Thyroid gland (tissue), 4 donors: ENCODE results near the gene RRAD. TPM values are rescaled to one million over a fixed set of nuclear protein-coding genes. Genes with fewer than 3 reads are reported as not detected.
A peak's percentile ranks its signal among the peaks of the same experiment; 100 is the strongest.
"Not testable (repeated sequence)": the region's sequence is repeated elsewhere in the genome, so short reads cannot be mapped to it uniquely, and the experiment has no call there.

Experiments used
- DNase-seq, 2 donors: peaks; one replicate each; pipeline ENCODE4 v3.0.0-alpha.2; 2019
- H3K27ac ChIP-seq, 3 donors: fragments of 200-600 bp; sonication (generic); 1 replicate in 2 of 3; 2 replicates in 1 of 3; pipeline ENCODE4 v1.5.1; 2016 to 2019; ENCODE audit warnings: mild to moderate bottlenecking in 1 of 3, moderate library complexity in 1 of 3
- H3K27me3 ChIP-seq: fragments of 200-600 bp; sonication (generic); one replicate; pipeline ENCODE4 v1.5.1; 2019
- H3K36me3 ChIP-seq, 2 donors: fragments of 200-600 bp; sonication (generic); one replicate each; pipeline ENCODE4 v1.5.1; 2016 to 2019
- H3K4me1 ChIP-seq, 2 donors: fragments of 200-600 bp; sonication (generic); one replicate each; pipeline ENCODE4 v1.5.1; 2017 to 2019
- H3K4me3 ChIP-seq, 3 donors: fragments of 200-600 bp; sonication (generic); replicated peaks in 1 of 3; 1 replicate in 2 of 3; 2 replicates in 1 of 3; pipeline ENCODE4 v1.5.1; 2016; ENCODE audit warnings: mild to moderate bottlenecking in 1 of 3
- H3K9me3 ChIP-seq: fragments of 200-600 bp; sonication (generic); one replicate; pipeline ENCODE4 v1.5.1; 2017
- CTCF ChIP-seq, 6 experiments: fragments of 200-600 bp in 3 of 6; fragments of 450-650 bp in 3 of 6; sonication (generic) in 3 of 6; IDR thresholded peaks; one replicate each; pipeline ENCODE4 v1.5.1; 2016 to 2019; ENCODE audit warnings: antibody characterized with exemption in 6 of 6, mild to moderate bottlenecking in 2 of 6, inconsistent platforms in 1 of 6, moderate library complexity in 1 of 6
- POLR2A ChIP-seq, 2 donors: fragments of 450-650 bp; IDR thresholded peaks; one replicate each; pipeline ENCODE4 v1.6.1; 2017; ENCODE audit warnings: antibody characterized with exemption in 2 of 2, mild to moderate bottlenecking in 2 of 2, moderate library complexity in 1 of 2
- WGBS, 2 donors: methylation state at CpG; one replicate each; pipeline ENCODE4 v1.1.5; 2017; 5-methylcytosine and 5-hydroxymethylcytosine counted together
- intact Hi-C: fragments of 100-400 bp; cut with DNase I; formaldehyde crosslinking; loops from one replicate; pipeline ENCODE4 v1.15.1; 2023
- total RNA-seq, 4 donors: library from RNA; depleted of rRNA; stranded (reverse); fragments of >200 nt; gene quantifications; one replicate each; pipeline ENCODE4 v1.2.3, GENCODE V29; 2016

RRAD gene
- 10 to 100 TPM in 3 of 4 donors, 1 to 10 TPM in 1; 6.1 to 15.6 (median 10.9) TPM for total RNA-seq

GRCh38 chr16:66925322-66925840 is at the start of gene RRAD:
Gene RRAD (minus strand): TSS chr16:66925535. CDS start chr16:66925179, 356 bp downstream.
- TF ChIP-seq POLR2A (IDR thresholded peaks at IDR 0.05) (no peak), CTCF (IDR thresholded peaks at IDR 0.05) (no peak)
- 44 to 68% methylated on average over 10 to 16 of the region's 42 CpGs for WGBS, 2 donors
- peaks cover 31 to 74% of the 10 kb centered on the region in 2 donors for H3K4me1 ChIP-seq
- H3K4me3 ChIP-seq = peak within 1 kb of the TSS in 1 of 3 donors; percentile 25
- peak within 1 kb of the TSS; percentile 82 to 91 (median 88) for H3K27ac ChIP-seq
- H3K36me3 ChIP-seq = no peaks in the 10 kb centered on the region
- intact Hi-C loops = no loop called here
- no peaks in the 10 kb centered on the region for H3K27me3 ChIP-seq
- H3K9me3 ChIP-seq = no peaks in the 10 kb centered on the region
- DNase-seq = peak in 1 of 2 donors; percentile 39

- not testable (repeated sequence) for H3K4me3 ChIP-seq, H3K27me3 ChIP-seq
These were observed 49.6 kb upstream of the RRAD start for GRCh38 chr16:66974932-66975246.

GRCh38 chr16:66974156-66974931 is 49.0 kb upstream of the RRAD start:
- H3K27me3 ChIP-seq, DNase-seq, H3K36me3 ChIP-seq, H3K27ac ChIP-seq, H3K4me3 ChIP-seq, H3K9me3 ChIP-seq: not testable (repeated sequence)
- WGBS, 2 donors = 92 to 96% methylated on average over 9 to 11 of the region's 32 CpGs
- H3K4me1 ChIP-seq = peaks cover 0 to 14% of the 10 kb centered on the region in 2 donors
- intact Hi-C loops = loop anchor here (10.0 kb wide), 1 partner anchor 210 kb away; the partner anchor contains the start of gene MATCAP1

More at GRCh38 chr16:66974932-66975246, 49.6 kb upstream of the RRAD start:
- not testable (repeated sequence) for DNase-seq, H3K9me3 ChIP-seq, H3K27ac ChIP-seq, H3K36me3 ChIP-seq
- intact Hi-C loops = loop anchor here (10.0 kb wide), 1 partner anchor 210 kb away; the partner anchor contains the start of gene MATCAP1
- 73 to 77% methylated on average over 11 of the region's 11 CpGs for WGBS, 2 donors
- peaks cover 0 to 14% of the 10 kb centered on the region in 2 donors for H3K4me1 ChIP-seq

- H3K27me3 ChIP-seq = no peaks in the 10 kb centered on the region
- H3K4me3 ChIP-seq = no peak overlapping the region
- no peak for DNase-seq
- no peak overlapping the region for H3K27ac ChIP-seq
- peaks cover 0 to 14% of the 10 kb centered on the region in 2 donors for H3K4me1 ChIP-seq
- 91 to 94% methylated on average over 3 to 6 of the region's 6 CpGs for WGBS, 2 donors
- intact Hi-C loops = loop anchor here (10.0 kb wide), 1 partner anchor 211 kb away; the partner anchor contains the start of gene MATCAP1
- TF ChIP-seq POLR2A (IDR thresholded peaks at IDR 0.05) = no peak
- TF ChIP-seq CTCF (IDR thresholded peaks at IDR 0.05) = no peak
- no peaks in the 10 kb centered on the region for H3K36me3 ChIP-seq
- H3K9me3 ChIP-seq = no peaks in the 10 kb centered on the region
These were observed 48.4 kb upstream of the RRAD start for GRCh38 chr16:66973716-66974115.

- Histone ChIP-seq H3K27me3 (no peaks in the 10 kb centered on the region), H3K27ac (peak overlapping the region in 1 of 3 donors; percentile 24), H3K36me3 (no peaks in the 10 kb centered on the region), H3K9me3 (no peaks in the 10 kb centered on the region), H3K4me3 (no peak overlapping the region), H3K4me1 (peaks cover 0 to 14% of the 10 kb centered on the region in 2 donors)
- TF ChIP-seq CTCF (IDR thresholded peaks at IDR 0.05) = no peak
- TF ChIP-seq POLR2A (IDR thresholded peaks at IDR 0.05) = no peak
- DNase-seq = peak; percentile 37 to 41
- 81% methylated on average over 9 of the region's 9 CpGs for WGBS, 2 donors
- intact Hi-C loops = loop anchor here (10.0 kb wide), 1 partner anchor 212 kb away; the partner anchor contains the start of gene MATCAP1
These were observed 47.6 kb upstream of the RRAD start for GRCh38 chr16:66972983-66973382.
